Thyroid gland (tissue), 4 donors: ENCODE data around the gene LRP4. TPM values are rescaled to one million over a fixed set of nuclear protein-coding genes. Genes with fewer than 3 reads are reported as not detected.

Source experiments
- DNase-seq, 2 donors: peaks; one replicate each; pipeline ENCODE4 v3.0.0-alpha.2; 2019
- H3K27ac ChIP-seq, 3 donors: fragments of 200-600 bp; sonication (generic); 1 replicate in 2 of 3; 2 replicates in 1 of 3; pipeline ENCODE4 v1.5.1; 2016 to 2019; ENCODE audit warnings: mild to moderate bottlenecking in 1 of 3, moderate library complexity in 1 of 3
- H3K27me3 ChIP-seq: fragments of 200-600 bp; sonication (generic); one replicate; pipeline ENCODE4 v1.5.1; 2019
- H3K36me3 ChIP-seq, 2 donors: fragments of 200-600 bp; sonication (generic); one replicate each; pipeline ENCODE4 v1.5.1; 2016 to 2019
- H3K4me1 ChIP-seq, 2 donors: fragments of 200-600 bp; sonication (generic); one replicate each; pipeline ENCODE4 v1.5.1; 2017 to 2019
- H3K4me3 ChIP-seq, 3 donors: fragments of 200-600 bp; sonication (generic); replicated peaks in 1 of 3; 1 replicate in 2 of 3; 2 replicates in 1 of 3; pipeline ENCODE4 v1.5.1; 2016; ENCODE audit warnings: mild to moderate bottlenecking in 1 of 3
- H3K9me3 ChIP-seq: fragments of 200-600 bp; sonication (generic); one replicate; pipeline ENCODE4 v1.5.1; 2017
- POLR2A ChIP-seq, 2 donors: fragments of 450-650 bp; IDR thresholded peaks; one replicate each; pipeline ENCODE4 v1.6.1; 2017; ENCODE audit warnings: antibody characterized with exemption in 2 of 2, mild to moderate bottlenecking in 2 of 2, moderate library complexity in 1 of 2
- WGBS, 2 donors: methylation state at CpG; one replicate each; pipeline ENCODE4 v1.1.5; 2017; 5-methylcytosine and 5-hydroxymethylcytosine counted together
- intact Hi-C: fragments of 100-400 bp; cut with DNase I; formaldehyde crosslinking; loops from one replicate; pipeline ENCODE4 v1.15.1; 2023
- total RNA-seq, 4 donors: library from RNA; depleted of rRNA; stranded (reverse); fragments of >200 nt; gene quantifications; one replicate each; pipeline ENCODE4 v1.2.3, GENCODE V29; 2016
- TF ChIP-seq, protein P1 (sequence below), 6 experiments: fragments of 200-600 bp in 3 of 6; fragments of 450-650 bp in 3 of 6; sonication (generic) in 3 of 6; IDR thresholded peaks; one replicate each; pipeline ENCODE4 v1.5.1; 2016 to 2019; ENCODE audit warnings: antibody characterized with exemption in 6 of 6, mild to moderate bottlenecking in 2 of 6, inconsistent platforms in 1 of 6, moderate library complexity in 1 of 6

Gene LRP4
- total RNA-seq, 4 donors from 2014 or later, result 2.8 to 10.3 (median 7.4) TPM

- WGBS, 2 donors, result 88 to 89% methylated on average over 12 to 13 of the region's 13 CpGs
- Histone ChIP-seq H3K36me3 (no peaks in the 10 kb centered on the region), H3K27me3 (no peaks in the 10 kb centered on the region), H3K9me3 (no peaks in the 10 kb centered on the region), H3K27ac (no peak overlapping the region), H3K4me3 (no peak overlapping the region), H3K4me1 (peaks cover 0 to 24% of the 10 kb centered on the region in 2 donors)
- TF ChIP-seq, protein P1, sequence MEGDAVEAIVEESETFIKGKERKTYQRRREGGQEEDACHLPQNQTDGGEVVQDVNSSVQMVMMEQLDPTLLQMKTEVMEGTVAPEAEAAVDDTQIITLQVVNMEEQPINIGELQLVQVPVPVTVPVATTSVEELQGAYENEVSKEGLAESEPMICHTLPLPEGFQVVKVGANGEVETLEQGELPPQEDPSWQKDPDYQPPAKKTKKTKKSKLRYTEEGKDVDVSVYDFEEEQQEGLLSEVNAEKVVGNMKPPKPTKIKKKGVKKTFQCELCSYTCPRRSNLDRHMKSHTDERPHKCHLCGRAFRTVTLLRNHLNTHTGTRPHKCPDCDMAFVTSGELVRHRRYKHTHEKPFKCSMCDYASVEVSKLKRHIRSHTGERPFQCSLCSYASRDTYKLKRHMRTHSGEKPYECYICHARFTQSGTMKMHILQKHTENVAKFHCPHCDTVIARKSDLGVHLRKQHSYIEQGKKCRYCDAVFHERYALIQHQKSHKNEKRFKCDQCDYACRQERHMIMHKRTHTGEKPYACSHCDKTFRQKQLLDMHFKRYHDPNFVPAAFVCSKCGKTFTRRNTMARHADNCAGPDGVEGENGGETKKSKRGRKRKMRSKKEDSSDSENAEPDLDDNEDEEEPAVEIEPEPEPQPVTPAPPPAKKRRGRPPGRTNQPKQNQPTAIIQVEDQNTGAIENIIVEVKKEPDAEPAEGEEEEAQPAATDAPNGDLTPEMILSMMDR (IDR thresholded peaks at IDR 0.05), result no peak
- TF ChIP-seq POLR2A (IDR thresholded peaks at IDR 0.05), result no peak
- peak in 1 of 2 donors; percentile 29 for DNase-seq
- intact Hi-C loops, result no loop called here
These were observed 18.1 kb downstream of the LRP4 start for GRCh38 chr11:46900091-46900746.

GRCh38 chr11:46899501-46900025 lies 18.8 kb downstream of the LRP4 start:
- Histone ChIP-seq H3K27me3 (no peaks in the 10 kb centered on the region), H3K4me3 (no peak overlapping the region), H3K9me3 (no peaks in the 10 kb centered on the region), H3K4me1 (peaks cover 0 to 24% of the 10 kb centered on the region in 2 donors), H3K36me3 (no peaks in the 10 kb centered on the region), H3K27ac (no peak overlapping the region)
- WGBS, 2 donors, result 94 to 98% methylated on average over 3 to 13 of the region's 13 CpGs
- no peak for DNase-seq
- intact Hi-C loops, result no loop called here
- no peak for TF ChIP-seq POLR2A (IDR thresholded peaks at IDR 0.05)
- TF ChIP-seq, protein P1 (IDR thresholded peaks at IDR 0.05), result no peak

DNA sequence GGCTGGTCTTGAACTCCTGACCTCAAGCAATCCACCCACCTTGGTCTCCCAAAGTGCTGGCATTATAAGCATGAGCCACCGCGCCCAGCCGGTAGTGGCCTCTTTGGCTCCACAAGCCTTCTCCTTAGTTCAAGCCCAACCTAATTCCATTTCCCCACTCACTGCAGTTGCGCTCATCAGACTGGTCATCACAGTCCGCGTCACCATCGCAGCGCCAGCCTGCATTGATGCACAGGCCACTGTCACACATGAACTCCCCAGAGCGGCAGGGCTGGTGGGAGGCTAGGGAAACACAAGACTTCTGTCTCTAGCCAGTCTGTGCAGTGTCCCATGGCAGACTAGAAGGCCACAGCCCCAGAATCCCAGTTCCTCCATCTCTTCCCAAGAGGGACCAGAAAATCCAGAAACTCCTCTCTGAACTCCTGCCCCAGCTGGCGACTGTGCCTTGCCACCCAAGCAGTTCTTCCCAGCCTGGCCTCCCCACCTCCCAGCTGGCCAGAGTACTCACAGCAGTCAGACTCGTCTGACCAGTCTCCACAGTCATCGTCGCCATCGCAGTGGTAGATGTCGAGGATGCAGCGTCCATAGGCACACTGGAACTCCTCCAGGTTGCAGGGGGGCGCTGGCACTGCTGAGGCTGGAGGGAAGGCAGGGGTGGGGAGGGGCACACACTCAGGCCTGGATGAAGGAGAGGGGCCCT lies 19.8 kb downstream of the LRP4 start:
- intact Hi-C loops, result no loop called here
- peaks cover 0 to 24% of the 10 kb centered on the region in 2 donors for H3K4me1 ChIP-seq
- H3K9me3 ChIP-seq, result no peaks in the 10 kb centered on the region
- H3K4me3 ChIP-seq, result no peak overlapping the region
- no peak for TF ChIP-seq POLR2A (IDR thresholded peaks at IDR 0.05)
- TF ChIP-seq, protein P1 (IDR thresholded peaks at IDR 0.05), result no peak
- 78 to 81% methylated on average over 16 to 17 of the region's 17 CpGs for WGBS, 2 donors
- peak; percentile 42 to 52 for DNase-seq
- no peaks in the 10 kb centered on the region for H3K36me3 ChIP-seq
- no peaks in the 10 kb centered on the region for H3K27me3 ChIP-seq
- peak overlapping the region in 1 of 3 donors; percentile 0 for H3K27ac ChIP-seq

DNA sequence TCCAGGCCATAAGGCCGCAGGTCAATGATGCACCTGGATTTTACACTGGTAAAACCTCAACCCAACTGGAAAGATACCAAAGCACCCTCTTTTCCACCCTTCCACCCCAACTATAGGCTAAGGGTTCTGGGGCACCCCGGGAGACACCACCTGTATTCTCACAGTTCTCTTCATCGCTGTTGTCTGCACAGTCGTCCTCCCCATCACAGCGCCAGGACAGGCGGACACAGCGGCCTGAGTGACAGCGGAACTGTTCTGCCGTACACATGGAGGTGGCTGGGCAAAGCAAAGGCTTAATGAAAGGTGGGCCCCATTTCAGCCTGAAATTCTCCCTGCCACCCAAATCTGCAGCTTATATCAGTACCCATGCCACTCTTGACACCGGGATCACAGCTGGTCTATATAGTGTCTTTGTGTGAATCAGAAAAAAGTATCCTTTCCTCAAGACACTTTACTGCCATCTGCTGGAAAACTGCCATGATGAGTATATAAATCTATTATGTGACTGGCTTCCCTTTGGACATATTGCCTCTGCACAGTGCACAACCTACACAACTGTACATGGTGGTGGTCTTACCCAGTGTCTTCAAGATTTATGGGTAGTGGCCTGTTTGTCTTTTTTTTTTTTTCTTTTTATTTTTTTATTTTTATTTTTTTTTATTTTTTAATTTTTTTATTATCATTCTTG lies 21.5 kb downstream of the LRP4 start:
- WGBS, 2 donors, result 95% methylated on average over 10 of the region's 10 CpGs
- Histone ChIP-seq H3K27ac (no peak overlapping the region), H3K36me3 (no peaks in the 10 kb centered on the region), H3K4me3 (no peak overlapping the region), H3K9me3 (no peaks in the 10 kb centered on the region), H3K4me1 (peaks cover 0 to 24% of the 10 kb centered on the region in 2 donors), H3K27me3 (no peaks in the 10 kb centered on the region)
- TF ChIP-seq, protein P1 (IDR thresholded peaks at IDR 0.05), result no peak
- no peak for DNase-seq
- intact Hi-C loops, result no loop called here
